GM23338 (cell line): Measurements from ENCODE around the gene OR4E1. TPM values are rescaled to one million over a fixed set of nuclear protein-coding genes. Genes with fewer than 3 reads are reported as not detected.

Source experiments
- ATAC-seq: fragments of 200-7000 bp; cut with Tn5 transposase; 3 replicates; pipeline ENCODE4 v1.9.1; 2020
- DNase-seq: peaks from one replicate; pipeline ENCODE4 v3.0.0-alpha.2; 2015; ENCODE audit warnings: low spot score
- H2AFZ ChIP-seq: fragments of 200-600 bp; sonication (generic); 2 replicates; pipeline ENCODE4 v1.8.0; 2016; ENCODE audit warnings: antibody characterized with exemption, mild to moderate bottlenecking, moderate library complexity
- H3F3A ChIP-seq: fragments of 200-600 bp; sonication (generic); replicated peaks from 2 replicates; pipeline ENCODE4 v1.8.0; 2017; ENCODE audit warnings: antibody characterized with exemption, mixed run types, low read depth
- H3K27ac ChIP-seq: fragments of 200-600 bp; sonication (generic); 2 replicates; pipeline ENCODE4 v1.6.1; 2016; ENCODE audit warnings: low read depth
- H3K27me3 ChIP-seq: fragments of 200-600 bp; sonication (generic); 2 replicates; pipeline ENCODE4 v1.8.0; 2016; ENCODE audit warnings: mild to moderate bottlenecking, mixed run types, moderate library complexity; ENCODE audit not compliant: insufficient read depth
- H3K36me3 ChIP-seq: fragments of 200-600 bp; sonication (generic); 2 replicates; pipeline ENCODE4 v1.8.0; 2016; ENCODE audit warnings: mild to moderate bottlenecking; ENCODE audit not compliant: insufficient read depth
- H3K4me1 ChIP-seq: fragments of 200-600 bp; sonication (generic); 2 replicates; pipeline ENCODE4 v1.8.0; 2016; ENCODE audit warnings: mild to moderate bottlenecking, moderate library complexity; ENCODE audit not compliant: insufficient read depth
- H3K4me2 ChIP-seq: fragments of 200-600 bp; sonication (generic); 2 replicates; pipeline ENCODE4 v1.7.1; 2017; ENCODE audit warnings: mixed run types
- H3K4me3 ChIP-seq: fragments of 200-600 bp; sonication (generic); 2 replicates; pipeline ENCODE4 v1.6.1; 2016; ENCODE audit warnings: mixed run types
- H3K79me2 ChIP-seq: fragments of 200-600 bp; sonication (generic); replicated peaks from 2 replicates; pipeline ENCODE4 v1.8.0; 2017; ENCODE audit warnings: mild to moderate bottlenecking; ENCODE audit not compliant: insufficient read depth
- H3K9me2 ChIP-seq: fragments of 200-600 bp; sonication (generic); 2 replicates; pipeline ENCODE4 v1.8.0; 2017; ENCODE audit not compliant: insufficient read depth
- H4K20me1 ChIP-seq: fragments of 200-600 bp; sonication (generic); replicated peaks from 2 replicates; pipeline ENCODE4 v1.8.0; 2017; ENCODE audit warnings: mild to moderate bottlenecking; ENCODE audit not compliant: insufficient read depth
- H3K27ac Mint-ChIP-seq: 2 replicates; pipeline ENCODE4 v1.8.0; 2020; ENCODE audit warnings: inconsistent platforms, mild to moderate bottlenecking, moderate library complexity, mixed read lengths
- H3K27me3 Mint-ChIP-seq: 3 replicates; pipeline ENCODE4 v1.8.0; 2022; ENCODE audit warnings: low read depth, mild to moderate bottlenecking, moderate library complexity, mixed read lengths, inconsistent platforms; ENCODE audit not compliant: insufficient read depth, poor library complexity
- H3K36me3 Mint-ChIP-seq: 3 replicates; pipeline ENCODE4 v1.8.0; 2021; ENCODE audit warnings: low read depth, mild to moderate bottlenecking, inconsistent platforms, moderate library complexity, mixed read lengths
- H3K4me1 Mint-ChIP-seq: 3 replicates; pipeline ENCODE4 v1.8.0; 2020; ENCODE audit warnings: mild to moderate bottlenecking, inconsistent platforms, mixed read lengths
- H3K4me3 Mint-ChIP-seq: 3 replicates; pipeline ENCODE4 v1.8.0; 2021; ENCODE audit warnings: moderate library complexity, mild to moderate bottlenecking, inconsistent platforms, mixed read lengths
- H3K9me3 Mint-ChIP-seq: 3 replicates; pipeline ENCODE4 v1.8.0; 2020; ENCODE audit warnings: moderate library complexity, mild to moderate bottlenecking, inconsistent platforms, mixed read lengths
- CREB1 ChIP-seq: fragments of 250-450 bp; sonication (Bioruptor Pico); IDR thresholded peaks from 2 replicates; pipeline ENCODE4 v1.5.0; 2020; ENCODE audit warnings: low read depth, mild to moderate bottlenecking, moderate library complexity
- CTCF ChIP-seq, 2 experiments: fragments of 200-600 bp in 1 of 2; sonication (generic) in 1 of 2; conservative IDR thresholded peaks; 2 replicates each; pipeline versions ENCODE4 v1.5.1 to v1.6.1; 2016 to 2017; ENCODE audit warnings: antibody characterized with exemption in 2 of 2, low read depth in 2 of 2, mild to moderate bottlenecking in 2 of 2, moderate library complexity in 1 of 2
- ETS1 ChIP-seq: IDR thresholded peaks from 2 replicates; pipeline ENCODE4 v1.6.1; 2016; ENCODE audit warnings: antibody characterized with exemption
- EZH2 ChIP-seq: fragments of 200-600 bp; sonication (generic); IDR thresholded peaks from one replicate; pipeline ENCODE4 v1.8.0; 2017; ENCODE audit warnings: antibody characterized with exemption, mild to moderate bottlenecking, low read depth; ENCODE audit not compliant: unreplicated experiment
- EZH2phosphoT487 ChIP-seq: fragments of 200-600 bp; sonication (generic); IDR thresholded peaks from one replicate; pipeline ENCODE4 v1.8.1; 2018; ENCODE audit warnings: antibody characterized with exemption; ENCODE audit not compliant: unreplicated experiment
- JUNB ChIP-seq: IDR thresholded peaks from one replicate; pipeline ENCODE4 v1.6.1; 2016; ENCODE audit warnings: antibody characterized with exemption; ENCODE audit not compliant: unreplicated experiment
- NANOG ChIP-seq: IDR thresholded peaks from 2 replicates; pipeline ENCODE4 v1.6.1; 2016; ENCODE audit warnings: antibody characterized with exemption, borderline replicate concordance
- POLR2AphosphoS5 ChIP-seq: IDR thresholded peaks from 2 replicates; pipeline ENCODE4 v1.6.1; 2016; ENCODE audit warnings: antibody characterized with exemption, low read depth
- REST ChIP-seq: IDR thresholded peaks from one replicate; pipeline ENCODE4 v1.6.1; 2018; ENCODE audit warnings: antibody characterized with exemption; ENCODE audit not compliant: unreplicated experiment
- STAT1 ChIP-seq: IDR thresholded peaks from one replicate; pipeline ENCODE4 v1.6.1; 2016; ENCODE audit warnings: antibody characterized with exemption; ENCODE audit not compliant: unreplicated experiment
- ZNF114 ChIP-seq: fragments of 250-450 bp; sonication (Bioruptor Pico); IDR thresholded peaks from 2 replicates; pipeline ENCODE4 v1.5.0; 2020; ENCODE audit warnings: mild to moderate bottlenecking, moderate library complexity
- ZNF331 ChIP-seq: fragments of 250-450 bp; sonication (Bioruptor Pico); IDR thresholded peaks from 2 replicates; pipeline ENCODE4 v1.5.0; 2020; ENCODE audit warnings: low read depth, mild to moderate bottlenecking, moderate library complexity
- ZNF462 ChIP-seq: fragments of 250-450 bp; sonication (Bioruptor Pico); IDR thresholded peaks from 2 replicates; pipeline ENCODE4 v1.5.0; 2020; ENCODE audit warnings: mild to moderate bottlenecking, moderate library complexity
- polyA plus RNA-seq: library from polyadenylated mRNA; unstranded; fragments of >200 nt; fragmentation: Nextera tagmentation; extraction: Ambion mirVana; gene quantifications from 2 replicates; pipeline ENCODE4 v1.2.1, GENCODE V29; 2016
- total RNA-seq: library from RNA; depleted of rRNA; stranded (reverse); fragments of >200 nt; shearing (Covaris generic); gene quantifications from 2 replicates; pipeline ENCODE4 v1.2.3, GENCODE V29; 2014

Gene OR4E1
- total and polyA plus RNA-seq, 2 experiments from 2014 or later, result not detected

- TF ChIP-seq CREB1 (CRISPR knock-in tag), result no peak
Observed at GRCh38 chr14:21686468-21686867, 12.8 kb upstream of the OR4E1 start (continued).

GRCh38 chr14:21680072-21680471 lies 6.5 kb upstream of the OR4E1 start:
- no peak overlapping the region for H3K4me3 Mint-ChIP-seq
- Histone ChIP-seq H3K27me3 (no peaks in the 10 kb centered on the region), H3K79me2 (no peaks in the 10 kb centered on the region), H3K4me2 (no peak overlapping the region), H3K4me1 (no peaks in the 10 kb centered on the region), H3K27ac (no peak overlapping the region), H3K36me3 (no peaks in the 10 kb centered on the region), H3K9me2 (peaks cover 5% of the 10 kb centered on the region; the same call in 1 of the 2 replicates), H3K4me3 (no peak overlapping the region), H2AFZ (no peak overlapping the region), H4K20me1 (no peaks in the 10 kb centered on the region), H3F3A (no peaks in the 10 kb centered on the region)
- H3K27me3 Mint-ChIP-seq, result no peaks in the 10 kb centered on the region
- no peak overlapping the region for H3K27ac Mint-ChIP-seq
- no peak for ATAC-seq
- no peak for TF ChIP-seq NANOG
- no peak for TF ChIP-seq REST
- no peak for TF ChIP-seq EZH2phosphoT487
- TF ChIP-seq ZNF114, result no peak
- no peak for TF ChIP-seq ZNF462
- no peak for TF ChIP-seq CTCF (conservative IDR thresholded peaks at IDR 0.05; ENCODE audit: low read depth in 2 of 2)
- no peak for TF ChIP-seq CREB1 (CRISPR knock-in tag)
- TF ChIP-seq EZH2, result no peak
- no peak for TF ChIP-seq POLR2AphosphoS5
- no peak for TF ChIP-seq JUNB
- no peak for TF ChIP-seq ZNF331 (CRISPR knock-in tag)
- TF ChIP-seq ETS1, result no peak
- no peak for TF ChIP-seq STAT1
- no peak for DNase-seq
- no peaks in the 10 kb centered on the region for H3K9me3 Mint-ChIP-seq
- H3K4me1 Mint-ChIP-seq, result no peaks in the 10 kb centered on the region
- H3K36me3 Mint-ChIP-seq, result no peaks in the 10 kb centered on the region
